Measurements from ENCODE around the gene ALB. TPM values are rescaled to one million over a fixed set of nuclear protein-coding genes. Genes with fewer than 3 reads are reported as not detected.

The ALB gene
- total and polyA plus RNA-seq, 10 donors: 0.46 to 16.2 (median 0.85) TPM; not detected in 3

DNA sequence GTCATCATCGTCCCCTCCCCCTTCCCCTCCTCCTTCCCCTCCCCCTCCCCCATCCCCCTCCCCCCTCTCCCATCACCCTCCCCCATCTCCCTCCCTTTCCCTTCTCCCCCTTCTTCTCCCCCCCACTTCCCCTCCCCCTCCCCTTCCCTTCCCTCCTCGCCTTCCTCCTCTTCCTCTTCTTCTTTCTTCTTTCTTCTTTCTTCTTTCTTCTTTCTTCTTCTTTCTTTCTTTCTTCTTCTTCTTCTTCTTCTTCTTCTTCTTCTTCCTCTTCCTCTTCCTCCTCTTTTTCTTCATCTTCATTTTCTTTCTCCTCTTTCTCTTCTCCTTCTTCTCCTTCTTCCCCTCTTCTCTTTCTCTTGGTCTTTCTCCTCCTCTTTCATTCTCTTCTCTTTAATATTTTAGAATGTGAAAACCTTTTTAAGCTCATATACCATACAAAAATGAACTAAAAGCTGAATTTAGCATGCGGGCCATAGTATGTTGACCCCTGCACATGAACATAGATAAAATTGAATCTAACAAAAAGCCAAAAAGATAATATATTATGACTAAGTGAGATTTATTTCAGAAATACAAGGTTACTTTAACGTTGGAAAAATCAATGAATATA is 56.9 kb downstream of the ALB start:
- intact Hi-C loops (cut with DNase I; ENCODE audit: low total_unique reads): no loop called here
- Histone ChIP-seq H3K27me3 (replicated peaks in 1 of 7) (no peaks in the 10 kb centered on the region), H3K27ac (no peak overlapping the region), H3K4me3 (no peak overlapping the region), H3K4me1 (no peaks in the 10 kb centered on the region), H3K9me3 (no peaks in the 10 kb centered on the region), H3K36me3 (no peaks in the 10 kb centered on the region)
- 72 to 86% (median 80%) methylated on average over 3 to 4 of the region's 4 CpGs for WGBS, 5 donors
- no peak for DNase-seq
- TF ChIP-seq, protein P1, sequence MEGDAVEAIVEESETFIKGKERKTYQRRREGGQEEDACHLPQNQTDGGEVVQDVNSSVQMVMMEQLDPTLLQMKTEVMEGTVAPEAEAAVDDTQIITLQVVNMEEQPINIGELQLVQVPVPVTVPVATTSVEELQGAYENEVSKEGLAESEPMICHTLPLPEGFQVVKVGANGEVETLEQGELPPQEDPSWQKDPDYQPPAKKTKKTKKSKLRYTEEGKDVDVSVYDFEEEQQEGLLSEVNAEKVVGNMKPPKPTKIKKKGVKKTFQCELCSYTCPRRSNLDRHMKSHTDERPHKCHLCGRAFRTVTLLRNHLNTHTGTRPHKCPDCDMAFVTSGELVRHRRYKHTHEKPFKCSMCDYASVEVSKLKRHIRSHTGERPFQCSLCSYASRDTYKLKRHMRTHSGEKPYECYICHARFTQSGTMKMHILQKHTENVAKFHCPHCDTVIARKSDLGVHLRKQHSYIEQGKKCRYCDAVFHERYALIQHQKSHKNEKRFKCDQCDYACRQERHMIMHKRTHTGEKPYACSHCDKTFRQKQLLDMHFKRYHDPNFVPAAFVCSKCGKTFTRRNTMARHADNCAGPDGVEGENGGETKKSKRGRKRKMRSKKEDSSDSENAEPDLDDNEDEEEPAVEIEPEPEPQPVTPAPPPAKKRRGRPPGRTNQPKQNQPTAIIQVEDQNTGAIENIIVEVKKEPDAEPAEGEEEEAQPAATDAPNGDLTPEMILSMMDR (IDR thresholded peaks at IDR 0.05 in 8 of 11, conservative IDR thresholded peaks at IDR 0.05 in 3 of 11): no peak
- TF ChIP-seq POLR2A (IDR thresholded peaks at IDR 0.05): no peak
- no peak for TF ChIP-seq POLR2AphosphoS5 (IDR thresholded peaks at IDR 0.05)

DNA sequence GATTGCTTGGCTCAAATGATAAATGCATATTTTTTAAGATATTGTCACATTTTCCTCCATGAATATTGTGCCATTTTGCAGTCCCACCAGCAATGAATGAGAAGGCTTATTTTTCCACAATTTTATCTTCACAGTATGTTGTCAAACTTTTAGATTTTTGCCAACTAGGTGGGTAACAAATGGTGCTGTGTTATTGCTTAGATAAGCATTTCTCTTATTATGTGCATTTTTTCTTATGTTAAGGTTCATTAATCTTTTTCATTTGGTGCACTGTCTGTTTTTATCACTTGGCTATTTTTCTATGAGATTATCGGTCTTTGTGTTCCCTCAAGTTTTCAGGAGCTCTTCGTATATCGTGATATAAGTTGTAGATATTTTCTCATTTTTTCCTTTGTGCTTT is 64.1 kb downstream of the ALB start:
- Histone ChIP-seq H3K27ac (no peak overlapping the region), H3K27me3 (replicated peaks in 1 of 7) (no peaks in the 10 kb centered on the region), H3K4me3 (no peak overlapping the region), H3K4me1 (no peaks in the 10 kb centered on the region), H3K9me3 (peaks cover 0 to 9% (median 5%) of the 10 kb centered on the region in 8 donors), H3K36me3 (no peaks in the 10 kb centered on the region)
- intact Hi-C loops (cut with DNase I; ENCODE audit: low total_unique reads): no loop called here
- WGBS, 5 donors: 94 to 99% (median 97%) methylated on average over 3 of the region's 3 CpGs
- DNase-seq: no peak
- TF ChIP-seq, protein P1 (IDR thresholded peaks at IDR 0.05 in 8 of 11, conservative IDR thresholded peaks at IDR 0.05 in 3 of 11): no peak
- TF ChIP-seq POLR2AphosphoS5 (IDR thresholded peaks at IDR 0.05) (no peak), POLR2A (IDR thresholded peaks at IDR 0.05) (no peak)

DNA sequence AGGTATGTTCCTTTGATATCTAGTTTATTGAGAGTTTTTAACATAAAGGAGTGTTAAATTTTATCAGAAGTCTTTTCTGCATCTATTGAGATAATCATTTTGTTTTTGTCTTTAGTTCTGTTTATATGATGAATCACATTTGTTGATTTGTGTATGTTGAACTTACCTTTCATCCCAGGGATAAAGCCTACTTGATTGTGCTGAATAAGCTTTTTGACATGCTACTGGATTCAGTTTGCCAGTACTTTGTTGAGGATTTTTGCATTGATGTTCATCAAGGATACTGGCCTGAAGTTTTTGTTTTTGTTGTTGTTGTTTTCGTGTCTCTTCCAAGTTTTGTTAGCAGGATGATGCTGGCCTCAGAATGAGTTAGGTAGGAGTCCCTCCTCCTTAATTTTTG is 66.6 kb downstream of the ALB start:
- intact Hi-C loops (cut with DNase I; ENCODE audit: low total_unique reads): no loop called here
- H3K27me3 ChIP-seq (replicated peaks in 1 of 7): no peaks in the 10 kb centered on the region
- 68 to 93% (median 76%) methylated on average over 1 of the region's 1 CpG for WGBS, 5 donors
- peaks cover 0 to 35% (median 20%) of the 10 kb centered on the region in 8 donors for H3K9me3 ChIP-seq
- no peaks in the 10 kb centered on the region for H3K36me3 ChIP-seq
- H3K4me1 ChIP-seq: no peaks in the 10 kb centered on the region
- TF ChIP-seq POLR2AphosphoS5 (IDR thresholded peaks at IDR 0.05) (no peak), POLR2A (IDR thresholded peaks at IDR 0.05) (no peak)
- TF ChIP-seq, protein P1 (IDR thresholded peaks at IDR 0.05 in 8 of 11, conservative IDR thresholded peaks at IDR 0.05 in 3 of 11): no peak
- H3K27ac ChIP-seq: no peak overlapping the region
- no peak overlapping the region for H3K4me3 ChIP-seq
- DNase-seq: no peak

Other genes starting within 250 kb of the ALB start
- gene ANKRD17, start 145.5 kb upstream of the ALB start, total RNA-seq: 10 to 100 TPM; 53.1 to 71.5 (median 63.3) TPM
- gene ANKRD17, start 145.5 kb upstream of the ALB start, polyA plus RNA-seq: 1 to 10 TPM; 7.1 to 8.0 (median 7.4) TPM
- gene AFP, start 31.9 kb downstream of the ALB start, total RNA-seq: not detected
- not detected for gene AFP, start 31.9 kb downstream of the ALB start, polyA plus RNA-seq
- gene AFM, start 77.5 kb downstream of the ALB start, total RNA-seq: not detected
- not detected for gene AFM, start 77.5 kb downstream of the ALB start, polyA plus RNA-seq
- 1 to 10 TPM in 1 of 7 donors, under 1 TPM in 6; 0.20 to 1.3 (median 0.30) TPM for gene RASSF6, start 216.1 kb downstream of the ALB start, total RNA-seq
- gene RASSF6, start 216.1 kb downstream of the ALB start, polyA plus RNA-seq: under 1 TPM; 0.09 to 0.41 (median 0.22) TPM